Bronchial epithelial cell (primary cell): ENCODE results near the gene TMEM132D. TPM values are rescaled to one million over a fixed set of nuclear protein-coding genes. Genes with fewer than 3 reads are reported as not detected.

Source experiments
- DNase-seq: peaks from one replicate; pipeline ENCODE4 v3.0.0-alpha.2; 2010; ENCODE audit warnings: low read depth
- FAIRE-seq: peaks from 2 replicates; lab custom pipeline; 2011; peaks lifted over from hg19 to GRCh38; lab: Jason Lieb, UNC
- H3K27me3 ChIP-seq: 2 replicates; pipeline ENCODE4 v1.5.1; 2011; ENCODE audit warnings: low read length; ENCODE audit not compliant: control insufficient read depth, insufficient read depth
- H3K36me3 ChIP-seq: 2 replicates; pipeline ENCODE4 v1.5.1; 2011; ENCODE audit warnings: low read length; ENCODE audit not compliant: control insufficient read depth, insufficient read depth
- H3K4me3 ChIP-seq: 2 replicates; pipeline ENCODE4 v1.5.1; 2011; ENCODE audit warnings: mild to moderate bottlenecking, low read depth, low read length, control low read depth
- CTCF ChIP-seq: IDR thresholded peaks from 2 replicates; pipeline ENCODE4 v1.5.1; 2011; ENCODE audit warnings: mild to moderate bottlenecking, moderate library complexity, low read length, control low read depth, inconsistent platforms; ENCODE audit not compliant: insufficient read depth, severe bottlenecking
- total RNA-seq: library from RNA; depleted of rRNA; stranded (reverse); fragments of >200 nt; gene quantifications from 2 replicates; pipeline ENCODE4 v1.2.1, GENCODE V29; 2014

Gene TMEM132D
- total RNA-seq, 1 donor from 2014 or later = not detected

GRCh38 chr12:129211862-129212630 lies 691.8 kb downstream of the TMEM132D start:
- Histone ChIP-seq H3K36me3 (no peaks in the 10 kb centered on the region), H3K27me3 (no peaks in the 10 kb centered on the region), H3K4me3 (no peak overlapping the region)
- no peak for TF ChIP-seq CTCF
- FAIRE-seq (no peak), DNase-seq (no peak)

GRCh38 chr12:129208566-129208965 lies 695.3 kb downstream of the TMEM132D start:
- DNase-seq (no peak), FAIRE-seq (no peak)
- H3K36me3 ChIP-seq = no peaks in the 10 kb centered on the region
- no peak overlapping the region for H3K4me3 ChIP-seq
- TF ChIP-seq CTCF = no peak
- no peaks in the 10 kb centered on the region for H3K27me3 ChIP-seq

- Histone ChIP-seq H3K36me3 (no peaks in the 10 kb centered on the region), H3K27me3 (no peaks in the 10 kb centered on the region), H3K4me3 (no peak overlapping the region)
- TF ChIP-seq CTCF = no peak
- FAIRE-seq (no peak), DNase-seq (no peak)
These were observed 696.7 kb downstream of the TMEM132D start for GRCh38 chr12:129207084-129207483.

- H3K36me3 ChIP-seq = no peaks in the 10 kb centered on the region
- no peak overlapping the region for H3K4me3 ChIP-seq
- FAIRE-seq = no peak
- no peak for TF ChIP-seq CTCF
- no peaks in the 10 kb centered on the region for H3K27me3 ChIP-seq
- no peak for DNase-seq
These were observed 700.4 kb downstream of the TMEM132D start for GRCh38 chr12:129203456-129203855.

GRCh38 chr12:129202109-129202814 lies 701.6 kb downstream of the TMEM132D start:
- DNase-seq = no peak
- FAIRE-seq = no peak
- no peak for TF ChIP-seq CTCF

GRCh38 chr12:129201029-129201428 lies 702.8 kb downstream of the TMEM132D start:
- FAIRE-seq (no peak), DNase-seq (no peak)
- Histone ChIP-seq H3K36me3 (no peaks in the 10 kb centered on the region), H3K4me3 (no peak overlapping the region), H3K27me3 (no peaks in the 10 kb centered on the region)
- TF ChIP-seq CTCF = no peak

More at GRCh38 chr12:129202109-129202814, 701.6 kb downstream of the TMEM132D start:
- no peak overlapping the region for H3K4me3 ChIP-seq
- no peaks in the 10 kb centered on the region for H3K36me3 ChIP-seq
- H3K27me3 ChIP-seq = no peaks in the 10 kb centered on the region
